Activated CD4-positive, alpha-beta T cell treated with anti-CD3 and anti-CD28 coated beads for 48 hours (primary cell): Measurements from ENCODE around the gene ZNF664.
"Not testable (repeated sequence)": the region's sequence is repeated elsewhere in the genome, so short reads cannot be mapped to it uniquely, and the experiment has no call there.

ENCODE experiments used
- DNase-seq: peaks from one replicate; pipeline ENCODE4 v3.0.0-alpha.2; 2020

ZNF664 gene

GRCh38 chr12:123942238-123942653, 30.8 kb upstream of the ZNF664 start:
- no peak for DNase-seq

- no peak for DNase-seq
Measured at GRCh38 chr12:123942911-123943648, 29.9 kb upstream of the ZNF664 start.

- no peak for DNase-seq
Measured at GRCh38 chr12:123943816-123944215, 29.2 kb upstream of the ZNF664 start.

- DNase-seq = no peak
Measured at GRCh38 chr12:123944696-123945095, 28.3 kb upstream of the ZNF664 start.

GRCh38 chr12:123945287-123946151, 27.5 kb upstream of the ZNF664 start:
- no peak for DNase-seq

- no peak for DNase-seq
Measured at GRCh38 chr12:123946152-123946515, 26.9 kb upstream of the ZNF664 start.

GRCh38 chr12:123946516-123947505, 26.2 kb upstream of the ZNF664 start:
- not testable (repeated sequence) for DNase-seq

GRCh38 chr12:123947531-123947930, 25.5 kb upstream of the ZNF664 start:
- not testable (repeated sequence) for DNase-seq

GRCh38 chr12:123948401-123948795, 24.6 kb upstream of the ZNF664 start:
- no peak for DNase-seq

GRCh38 chr12:123948796-123949769, 23.9 kb upstream of the ZNF664 start:
- DNase-seq = no peak

- DNase-seq = no peak
Measured at GRCh38 chr12:123949770-123950165, 23.2 kb upstream of the ZNF664 start.

GRCh38 chr12:123950476-123951349, 22.3 kb upstream of the ZNF664 start:
- no peak for DNase-seq

- DNase-seq = no peak
Measured at GRCh38 chr12:123951467-123951866, 21.5 kb upstream of the ZNF664 start.

GRCh38 chr12:123952037-123952436, 21.0 kb upstream of the ZNF664 start:
- no peak for DNase-seq

GRCh38 chr12:123954647-123955350, 18.2 kb upstream of the ZNF664 start:
- no peak for DNase-seq

- no peak for DNase-seq
Measured at GRCh38 chr12:123956249-123956648, 16.8 kb upstream of the ZNF664 start.

GRCh38 chr12:123957196-123957595, 15.8 kb upstream of the ZNF664 start:
- DNase-seq = no peak

GRCh38 chr12:123958462-123958861, 14.6 kb upstream of the ZNF664 start:
- DNase-seq = no peak

GRCh38 chr12:123958876-123959275, 14.1 kb upstream of the ZNF664 start:
- no peak for DNase-seq
